Measurements from ENCODE around the gene CREB3L1. TPM values are rescaled to one million over a fixed set of nuclear protein-coding genes. Genes with fewer than 3 reads are reported as not detected.

CREB3L1 gene
- total RNA-seq, 6 experiments from 2014 or later, result 0.07 to 0.37 (median 0.24) TPM

- TF ChIP-seq POLR2A (IDR thresholded peaks at IDR 0.05), result no peak
- TF ChIP-seq, protein P1, sequence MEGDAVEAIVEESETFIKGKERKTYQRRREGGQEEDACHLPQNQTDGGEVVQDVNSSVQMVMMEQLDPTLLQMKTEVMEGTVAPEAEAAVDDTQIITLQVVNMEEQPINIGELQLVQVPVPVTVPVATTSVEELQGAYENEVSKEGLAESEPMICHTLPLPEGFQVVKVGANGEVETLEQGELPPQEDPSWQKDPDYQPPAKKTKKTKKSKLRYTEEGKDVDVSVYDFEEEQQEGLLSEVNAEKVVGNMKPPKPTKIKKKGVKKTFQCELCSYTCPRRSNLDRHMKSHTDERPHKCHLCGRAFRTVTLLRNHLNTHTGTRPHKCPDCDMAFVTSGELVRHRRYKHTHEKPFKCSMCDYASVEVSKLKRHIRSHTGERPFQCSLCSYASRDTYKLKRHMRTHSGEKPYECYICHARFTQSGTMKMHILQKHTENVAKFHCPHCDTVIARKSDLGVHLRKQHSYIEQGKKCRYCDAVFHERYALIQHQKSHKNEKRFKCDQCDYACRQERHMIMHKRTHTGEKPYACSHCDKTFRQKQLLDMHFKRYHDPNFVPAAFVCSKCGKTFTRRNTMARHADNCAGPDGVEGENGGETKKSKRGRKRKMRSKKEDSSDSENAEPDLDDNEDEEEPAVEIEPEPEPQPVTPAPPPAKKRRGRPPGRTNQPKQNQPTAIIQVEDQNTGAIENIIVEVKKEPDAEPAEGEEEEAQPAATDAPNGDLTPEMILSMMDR (IDR thresholded peaks at IDR 0.05), result no peak
- 41% methylated on average over 4 of the region's 7 CpGs for WGBS (ENCODE audit: insufficient coverage, low coverage, low lambda C conversion rate, missing lambda C conversion rate)
Observed at GRCh38 chr11:46360878-46361277, 83.4 kb downstream of the CREB3L1 start.

DNA sequence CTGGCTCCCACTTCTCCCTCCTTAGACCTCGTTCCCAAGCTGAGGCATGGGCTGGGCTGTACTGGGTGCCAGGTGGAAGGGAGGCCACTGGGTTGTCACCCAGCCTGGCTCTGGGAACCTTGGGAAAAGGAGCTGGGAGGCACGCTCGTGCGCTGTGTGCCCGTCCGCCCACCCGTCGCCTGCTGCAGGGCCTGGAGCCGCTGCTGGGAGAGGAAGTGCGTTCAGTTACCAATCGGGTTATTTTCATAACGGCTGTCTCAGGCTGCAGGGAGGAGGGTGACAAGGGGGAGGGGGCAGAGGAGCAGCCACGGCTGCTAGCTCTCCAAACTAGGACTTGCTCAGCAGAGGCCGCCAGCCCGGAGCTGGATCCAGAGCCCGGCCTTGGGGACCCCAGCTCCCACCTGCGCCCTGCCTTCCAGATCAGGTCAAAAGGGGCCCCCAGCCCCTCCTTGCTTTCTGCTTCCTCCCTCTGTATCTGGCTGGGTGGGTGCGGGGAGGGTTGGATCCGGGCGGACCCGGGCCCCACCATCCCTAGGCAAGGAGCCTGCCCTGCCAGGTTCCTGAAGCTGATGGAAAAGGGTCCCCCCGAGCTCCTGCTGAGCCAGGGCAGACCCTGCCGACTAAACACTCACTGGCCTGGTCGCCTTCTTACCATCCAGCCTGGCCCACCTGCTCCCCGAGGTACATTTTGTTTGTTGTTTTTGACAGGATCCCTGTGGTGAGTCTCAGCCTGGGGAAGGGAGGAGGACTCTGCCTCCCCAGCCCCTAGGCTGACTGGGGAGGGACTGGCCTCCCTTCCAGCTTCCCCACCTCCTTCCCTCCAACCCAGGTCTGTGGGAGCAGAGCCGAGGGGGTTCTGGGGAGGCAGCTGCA, 84.1 kb downstream of the CREB3L1 start:
- H3K4me3 ChIP-seq, result peak overlapping the region in 1 of 3 donors; percentile 13
- no peak for TF ChIP-seq POLR2A (IDR thresholded peaks at IDR 0.05)
- TF ChIP-seq, protein P1 (IDR thresholded peaks at IDR 0.05), result no peak

More at GRCh38 chr11:46360878-46361277, 83.4 kb downstream of the CREB3L1 start:
- Histone ChIP-seq H3K27me3 (no peaks in the 10 kb centered on the region), H3K4me3 (no peak overlapping the region), H3K4me1 (no peaks in the 10 kb centered on the region), H3K36me3 (no peaks in the 10 kb centered on the region), H3K27ac (peak overlapping the region; percentile 50 to 80 (median 69)), H3K9me3 (no peaks in the 10 kb centered on the region)
- ATAC-seq (peak in 1 of 4 donors; percentile 5), DNase-seq (no peak)
- intact Hi-C loops (cut with DNase I), result no loop called here

DNA sequence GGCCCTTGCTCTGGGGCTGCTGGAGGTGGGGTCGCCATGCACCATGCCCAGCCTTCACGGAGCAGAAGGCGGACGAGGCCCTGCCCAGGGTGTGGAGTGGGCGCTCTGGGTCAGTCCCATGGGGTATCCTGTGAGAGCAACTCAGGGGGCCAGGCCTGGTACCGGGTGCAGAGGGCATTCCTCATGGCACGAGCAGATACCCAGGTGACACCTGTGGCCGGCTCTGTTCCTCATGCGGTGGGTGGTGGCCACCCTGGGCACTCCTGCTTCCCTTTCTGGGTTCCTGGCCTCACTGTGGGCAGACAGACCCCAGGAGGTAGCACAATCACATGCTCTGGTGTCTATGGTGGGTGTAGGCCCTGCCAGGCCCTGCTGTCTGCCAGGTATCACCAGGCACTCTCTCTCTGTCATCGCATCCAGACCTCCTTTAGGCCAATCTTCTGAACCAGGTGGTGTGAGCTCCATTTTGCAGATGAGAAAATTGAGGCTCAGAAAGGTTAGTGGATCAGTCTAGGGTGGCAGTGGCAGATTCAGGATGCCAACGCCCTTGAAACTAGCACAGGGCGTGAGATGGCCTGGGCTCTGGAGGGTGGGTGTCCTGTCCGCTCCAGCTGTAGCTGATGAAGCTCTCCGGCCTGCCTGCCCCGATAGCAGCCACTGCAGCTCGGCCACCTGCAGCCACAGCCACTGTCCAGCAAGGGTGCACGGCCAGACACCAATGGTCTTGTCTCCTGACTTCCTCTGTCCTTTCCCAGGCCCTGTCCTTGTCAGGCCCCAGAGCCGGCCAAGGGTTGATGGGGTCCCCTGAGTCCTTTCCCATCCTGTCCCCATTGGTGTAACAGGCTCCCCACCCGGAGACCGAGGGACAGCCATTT, 84.9 kb downstream of the CREB3L1 start:
- Histone ChIP-seq H3K27me3 (no peaks in the 10 kb centered on the region), H3K9me3 (no peaks in the 10 kb centered on the region), H3K4me3 (peak overlapping the region in 1 of 3 donors; percentile 13), H3K4me1 (no peaks in the 10 kb centered on the region), H3K27ac (peak overlapping the region; percentile 26 to 80 (median 69)), H3K36me3 (no peaks in the 10 kb centered on the region)
- ATAC-seq (no peak), DNase-seq (no peak)
- intact Hi-C loops (cut with DNase I), result no loop called here
- WGBS (ENCODE audit: insufficient coverage, low coverage, low lambda C conversion rate, missing lambda C conversion rate), result 92% methylated on average over 2 of the region's 20 CpGs
- TF ChIP-seq, protein P1 (IDR thresholded peaks at IDR 0.05), result no peak
- no peak for TF ChIP-seq POLR2A (IDR thresholded peaks at IDR 0.05)

More for the DNA sequence above, 84.1 kb downstream of the CREB3L1 start:
- Histone ChIP-seq H3K27ac (peak overlapping the region; percentile 50 to 80 (median 69)), H3K9me3 (no peaks in the 10 kb centered on the region), H3K4me1 (no peaks in the 10 kb centered on the region), H3K36me3 (no peaks in the 10 kb centered on the region), H3K27me3 (no peaks in the 10 kb centered on the region)
- DNase-seq (peak in 1 of 3 donors; percentile 61), ATAC-seq (peak; percentile 61 to 79 (median 68))
- 51% methylated on average over 2 of the region's 26 CpGs for WGBS (ENCODE audit: insufficient coverage, low coverage, low lambda C conversion rate, missing lambda C conversion rate)
- intact Hi-C loops (cut with DNase I), result no loop called here

DNA sequence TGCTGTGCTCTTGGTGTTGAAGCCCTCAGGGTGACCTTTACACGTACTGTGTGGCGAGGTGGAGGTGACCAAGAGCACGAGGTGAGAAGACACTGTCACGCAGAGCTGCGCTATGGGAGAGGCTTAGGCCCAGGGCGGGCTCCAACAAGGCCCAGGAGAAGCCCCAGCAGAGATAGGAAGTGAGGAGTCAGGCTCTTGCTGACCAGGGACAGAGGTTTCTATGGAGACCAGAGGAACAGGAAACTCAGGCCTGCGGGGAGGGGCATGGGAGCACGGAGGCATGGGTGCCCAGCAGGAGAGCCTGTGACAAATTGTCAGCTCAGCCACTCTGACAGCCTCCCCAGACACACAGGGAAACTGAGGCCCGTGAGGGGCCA, 85.6 kb downstream of the CREB3L1 start:
- DNase-seq, result peak; percentile 56 to 75 (median 65)
- Histone ChIP-seq H3K4me3 (no peak overlapping the region), H3K27ac (peak overlapping the region; percentile 26 to 69 (median 65)), H3K4me1 (no peaks in the 10 kb centered on the region), H3K27me3 (no peaks in the 10 kb centered on the region), H3K9me3 (no peaks in the 10 kb centered on the region), H3K36me3 (peaks cover 0 to 2% (median 0%) of the 10 kb centered on the region in 4 donors)
- peak; percentile 69 to 77 (median 74) for ATAC-seq
- TF ChIP-seq POLR2A (IDR thresholded peaks at IDR 0.05), result no peak
- TF ChIP-seq, protein P1 (IDR thresholded peaks at IDR 0.05), result no peak
- intact Hi-C loops (cut with DNase I), result no loop called here
- WGBS (ENCODE audit: insufficient coverage, low coverage, low lambda C conversion rate, missing lambda C conversion rate), result no CpG with 5 or more reads among the region's 9 CpGs

Measured in right lobe of liver (tissue), 6 donors.